Calu3 (cell line): Measurements from ENCODE around the gene TBL1X. TPM values are rescaled to one million over a fixed set of nuclear protein-coding genes. Genes with fewer than 3 reads are reported as not detected.
A peak's percentile ranks its signal among the peaks of the same experiment; 100 is the strongest.

Experiments
- Bru-seq: library from RNA; stranded (reverse); fragments of 400-500 nt; gene quantifications from one replicate; lab custom pipeline; 2021; lab: Mats Ljungman, UMichigan
- BruChase-seq, 2 experiments: library from RNA; stranded (reverse); fragments of 400-500 nt; gene quantifications; one replicate each; lab custom pipeline; 2021; lab: Mats Ljungman, UMichigan
- BruUV-seq: library from RNA; stranded (reverse); fragments of 400-500 nt; replicated peaks from 2 replicates; lab custom pipeline; 2021; lab: Mats Ljungman, UMichigan
- CTCF ChIA-PET: fragments of 300-600 bp; sonication (Branson Sonifier 250); formaldehyde crosslinking; loops from one replicate; lab custom pipeline; 2022; ENCODE audit warnings: antibody characterized with exemption; lab: Charles Lee
- DNase-seq: peaks from one replicate; pipeline ENCODE4 v3.0.0; 2022
- H3K27ac Mint-ChIP-seq: one replicate; pipeline ENCODE4 v1.8.0; 2022; ENCODE audit warnings: mixed read lengths; ENCODE audit not compliant: unreplicated experiment
- H3K27me3 Mint-ChIP-seq: one replicate; pipeline ENCODE4 v1.8.0; 2022; ENCODE audit warnings: mixed read lengths; ENCODE audit not compliant: unreplicated experiment
- H3K36me3 Mint-ChIP-seq: one replicate; pipeline ENCODE4 v1.8.0; 2022; ENCODE audit warnings: mild to moderate bottlenecking, moderate library complexity, mixed read lengths; ENCODE audit not compliant: insufficient read depth, unreplicated experiment
- H3K4me1 Mint-ChIP-seq: one replicate; pipeline ENCODE4 v1.8.0; 2022; ENCODE audit warnings: mild to moderate bottlenecking, low read depth, mixed read lengths; ENCODE audit not compliant: unreplicated experiment
- H3K4me3 Mint-ChIP-seq: one replicate; pipeline ENCODE4 v1.8.0; 2022; ENCODE audit warnings: mild to moderate bottlenecking, low read depth, moderate library complexity, mixed read lengths; ENCODE audit not compliant: unreplicated experiment
- H3K9me3 Mint-ChIP-seq: one replicate; pipeline ENCODE4 v1.8.0; 2022; ENCODE audit warnings: low read depth, mixed read lengths; ENCODE audit not compliant: unreplicated experiment
- intact Hi-C: fragments of 100-400 bp; cut with micrococcal nuclease; formaldehyde crosslinking; loops from one replicate; pipeline ENCODE4 v1.10.0; 2022; ENCODE audit not compliant: unreplicated experiment
- long read RNA-seq: library from polyadenylated mRNA; stranded (forward); transcript quantifications from one replicate; pipeline ENCODE4 v2.0.0, GENCODE V29; 2022
- total RNA-seq: library from RNA; stranded (reverse); gene quantifications from 2 replicates; pipeline ENCODE4 v1.2.3, GENCODE V29; 2022
- TF ChIP-seq, protein P1 (sequence below): fragments of 200-600 bp; IDR thresholded peaks from one replicate; pipeline ENCODE4 v1.8.0; 2022; ENCODE audit warnings: antibody characterized with exemption; ENCODE audit not compliant: unreplicated experiment

The TBL1X gene
- total RNA-seq (24.9 and 25.0 TPM in 2 replicates), Bru-seq, nascent RNA (percentile 71 among the genes with signal in this experiment), BruChase-seq, experiment 1, labeled RNA remaining after a 6-hour chase (percentile 70 among the genes with signal in this experiment), BruChase-seq, experiment 2, labeled RNA remaining after a 2-hour chase (percentile 66 among the genes with signal in this experiment)
- long read RNA-seq, full-length matches to known transcripts = 1 of 10 reads
- long read RNA-seq, partial matches to known transcripts = 1 of 10 reads
- long read RNA-seq, other reads (novel, unspliced or antisense) = 8 of 10 reads

DNA sequence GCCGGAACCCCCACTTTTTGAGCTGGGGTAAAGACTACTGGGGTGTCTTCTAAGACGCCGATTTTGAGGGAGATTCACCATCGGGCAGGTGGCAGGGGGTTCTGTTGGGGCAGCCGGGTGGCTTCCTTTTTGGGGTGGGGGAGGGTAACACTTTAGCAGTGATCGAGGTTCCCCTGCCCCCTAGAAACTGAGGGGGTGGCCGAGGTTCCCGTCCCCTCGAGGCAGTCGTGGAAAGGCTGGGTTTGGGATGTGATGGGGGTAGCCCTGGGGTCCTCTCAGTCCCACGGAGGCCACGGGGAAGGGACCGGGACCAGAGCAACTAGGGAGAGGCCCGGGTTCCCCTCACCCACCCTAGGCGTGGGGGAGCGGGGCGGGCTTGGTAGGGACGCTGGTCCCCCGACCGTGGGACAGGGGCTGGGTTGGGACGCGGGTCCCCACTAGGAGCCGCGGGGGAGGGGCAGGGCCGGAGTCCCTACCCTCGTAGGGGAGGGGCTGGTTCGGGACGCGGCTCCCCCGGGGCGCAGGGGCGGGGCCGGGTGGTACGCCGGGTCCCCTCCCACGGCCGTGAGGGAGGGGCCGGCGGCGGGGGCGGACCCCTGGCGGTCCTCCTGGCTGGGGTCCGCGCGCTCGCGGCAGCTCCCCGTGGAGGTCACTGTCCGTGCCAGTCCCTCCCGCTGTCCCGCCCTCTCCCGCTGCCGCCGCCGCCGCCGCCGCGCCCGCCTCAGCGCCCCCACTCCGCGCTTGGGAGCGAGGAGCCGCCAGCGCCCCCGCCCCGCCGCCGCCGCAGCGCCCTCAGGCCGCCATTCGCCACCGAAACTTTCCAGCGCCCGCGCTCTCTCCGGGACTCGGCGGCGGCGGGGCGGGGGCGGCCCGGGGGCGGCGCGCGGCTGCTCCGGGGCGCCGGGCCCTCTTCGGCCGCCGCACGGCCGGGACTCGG, at the start of gene TBL1X:
Gene TBL1X (plus strand): TSS at position 624 of the 937 bp plus-strand sequence. CDS start 188,529 bp downstream, outside the sequence.
- Mint-ChIP-seq H3K36me3 (peaks cover 31% of the 10 kb centered on the region), H3K4me3 (peak within 1 kb of the TSS; percentile 67), H3K27ac (peak within 1 kb of the TSS; percentile 96), H3K9me3 (no peaks in the 10 kb centered on the region), H3K4me1 (peaks cover 33% of the 10 kb centered on the region), H3K27me3 (no peaks in the 10 kb centered on the region)
- CTCF ChIA-PET = no interaction called here
- DNase-seq = peak; percentile 74
- TF ChIP-seq, protein P1, sequence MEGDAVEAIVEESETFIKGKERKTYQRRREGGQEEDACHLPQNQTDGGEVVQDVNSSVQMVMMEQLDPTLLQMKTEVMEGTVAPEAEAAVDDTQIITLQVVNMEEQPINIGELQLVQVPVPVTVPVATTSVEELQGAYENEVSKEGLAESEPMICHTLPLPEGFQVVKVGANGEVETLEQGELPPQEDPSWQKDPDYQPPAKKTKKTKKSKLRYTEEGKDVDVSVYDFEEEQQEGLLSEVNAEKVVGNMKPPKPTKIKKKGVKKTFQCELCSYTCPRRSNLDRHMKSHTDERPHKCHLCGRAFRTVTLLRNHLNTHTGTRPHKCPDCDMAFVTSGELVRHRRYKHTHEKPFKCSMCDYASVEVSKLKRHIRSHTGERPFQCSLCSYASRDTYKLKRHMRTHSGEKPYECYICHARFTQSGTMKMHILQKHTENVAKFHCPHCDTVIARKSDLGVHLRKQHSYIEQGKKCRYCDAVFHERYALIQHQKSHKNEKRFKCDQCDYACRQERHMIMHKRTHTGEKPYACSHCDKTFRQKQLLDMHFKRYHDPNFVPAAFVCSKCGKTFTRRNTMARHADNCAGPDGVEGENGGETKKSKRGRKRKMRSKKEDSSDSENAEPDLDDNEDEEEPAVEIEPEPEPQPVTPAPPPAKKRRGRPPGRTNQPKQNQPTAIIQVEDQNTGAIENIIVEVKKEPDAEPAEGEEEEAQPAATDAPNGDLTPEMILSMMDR = no peak
- intact Hi-C loops = loop anchor here (5.0 to 10.0 kb wide), 2 partner anchors 243 to 620 kb away; no protein-coding TSS in a partner anchor
- BruUV-seq = no TSS peak

DNA sequence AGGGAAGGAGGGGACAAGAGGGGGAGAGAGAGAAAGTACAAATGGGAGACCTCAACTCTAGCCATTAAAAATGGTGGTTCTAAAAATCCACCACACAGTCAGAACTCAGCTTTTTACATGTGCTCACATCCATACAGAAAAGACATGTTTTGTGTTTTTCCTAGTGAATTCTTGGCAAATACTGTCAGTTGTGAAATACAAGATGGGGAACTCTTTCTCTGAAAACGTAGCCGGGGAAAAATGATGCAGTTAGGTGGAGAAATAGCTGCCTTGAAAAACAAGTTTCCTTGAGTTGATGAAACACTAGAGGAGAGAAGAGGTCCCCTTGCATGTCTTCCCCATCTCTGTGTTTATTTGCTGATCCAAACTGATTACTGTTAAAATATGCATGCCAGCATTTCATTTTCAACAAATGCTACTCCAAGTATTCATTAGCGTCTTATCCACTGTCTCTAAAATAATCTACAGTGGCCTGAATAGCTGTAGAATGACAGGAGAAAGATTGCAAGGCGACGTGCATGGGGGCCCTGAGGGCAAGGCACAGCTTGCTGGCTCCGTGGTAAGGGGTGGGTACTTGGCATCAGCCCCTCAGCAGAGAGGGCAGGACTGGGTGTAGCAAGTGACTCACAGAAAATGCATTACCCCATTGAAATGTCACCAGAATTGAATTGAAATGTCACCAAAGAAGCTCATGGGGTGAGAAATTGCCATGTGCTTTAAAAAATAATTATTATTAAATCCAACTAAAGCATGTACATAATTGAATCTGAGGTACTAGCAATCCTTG, 48.1 kb upstream of the TBL1X start:
- BruUV-seq = no TSS peak
- CTCF ChIA-PET = interaction anchor here (0.7 kb wide), 1 partner anchor 45 kb away, joined by 4 read pairs; no protein-coding TSS in a partner anchor
- no peaks in the 10 kb centered on the region for H3K9me3 Mint-ChIP-seq
- TF ChIP-seq, protein P1 = no peak
- no peak overlapping the region for H3K27ac Mint-ChIP-seq
- intact Hi-C loops = no loop called here
- no peaks in the 10 kb centered on the region for H3K36me3 Mint-ChIP-seq
- DNase-seq = no peak
- H3K27me3 Mint-ChIP-seq = no peaks in the 10 kb centered on the region
- H3K4me3 Mint-ChIP-seq = no peak overlapping the region
- peaks cover 8% of the 10 kb centered on the region for H3K4me1 Mint-ChIP-seq

DNA sequence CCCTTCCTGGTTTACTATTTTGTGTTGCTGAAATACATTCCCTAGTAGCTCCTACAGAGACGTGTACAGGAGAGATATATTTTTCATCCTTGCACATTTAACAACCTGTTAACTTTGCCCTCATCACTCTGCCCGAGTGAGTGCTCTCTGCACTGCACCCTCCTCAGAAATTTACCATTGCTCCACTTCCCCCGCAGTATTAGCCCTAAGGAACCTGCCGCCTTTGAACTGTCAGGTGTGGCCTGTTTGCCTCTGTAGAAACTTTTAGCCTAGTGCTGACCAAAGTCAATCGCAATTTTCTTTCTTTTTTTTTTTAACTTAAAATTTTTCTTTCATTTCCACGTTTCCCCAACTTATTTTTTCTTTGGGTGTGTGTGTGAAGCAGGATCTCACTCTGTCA, 46.6 kb upstream of the TBL1X start:
- H3K4me1 Mint-ChIP-seq = peaks cover 8% of the 10 kb centered on the region
- intact Hi-C loops = no loop called here
- DNase-seq = no peak
- TF ChIP-seq, protein P1 = no peak
- H3K36me3 Mint-ChIP-seq = no peaks in the 10 kb centered on the region
- H3K27ac Mint-ChIP-seq = no peak overlapping the region
- H3K4me3 Mint-ChIP-seq = no peak overlapping the region
- BruUV-seq = no TSS peak
- H3K9me3 Mint-ChIP-seq = no peaks in the 10 kb centered on the region
- no peaks in the 10 kb centered on the region for H3K27me3 Mint-ChIP-seq
- CTCF ChIA-PET = interaction anchor here (0.7 kb wide), 2 partner anchors 13 to 557 kb away, joined by 3 to 4 read pairs; no protein-coding TSS in a partner anchor
